Left kidney (tissue), 2 donors: ENCODE data around the gene OSBPL1A. TPM values are rescaled to one million over a fixed set of nuclear protein-coding genes. Genes with fewer than 3 reads are reported as not detected.

Experiments
- DNase-seq: peaks from one replicate; pipeline ENCODE4 v3.0.0-alpha.2; 2013
- polyA plus RNA-seq: library from polyadenylated mRNA; unstranded; fragments of 120-200 nt; gene quantifications from one replicate; pipeline ENCODE4 v1.2.1, GENCODE V29; 2013; ENCODE audit not compliant: insufficient read length

Gene OSBPL1A
- polyA plus RNA-seq, 1 donor, result 58.0 TPM

DNA sequence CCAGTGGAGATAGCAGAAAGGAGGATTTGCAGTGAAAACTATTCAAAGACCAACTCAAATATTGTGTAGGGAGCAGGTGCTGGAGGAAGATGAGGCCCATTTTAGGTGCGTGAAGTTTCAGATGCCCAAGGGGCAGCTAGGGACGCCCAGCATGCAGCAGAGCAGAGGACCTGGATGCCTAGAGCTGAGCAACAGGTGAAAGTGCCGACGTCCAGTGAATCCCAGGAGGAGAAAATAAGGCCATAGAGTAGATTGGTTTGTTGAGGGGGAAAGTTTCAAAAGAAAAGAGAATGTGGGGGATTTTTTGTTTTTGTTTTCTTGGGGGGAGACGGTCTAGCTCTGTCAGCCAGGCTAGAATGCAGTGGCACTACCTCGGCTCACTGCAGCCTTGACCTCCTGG lies 53.1 kb downstream of the OSBPL1A start:
- DNase-seq, result no peak

DNA sequence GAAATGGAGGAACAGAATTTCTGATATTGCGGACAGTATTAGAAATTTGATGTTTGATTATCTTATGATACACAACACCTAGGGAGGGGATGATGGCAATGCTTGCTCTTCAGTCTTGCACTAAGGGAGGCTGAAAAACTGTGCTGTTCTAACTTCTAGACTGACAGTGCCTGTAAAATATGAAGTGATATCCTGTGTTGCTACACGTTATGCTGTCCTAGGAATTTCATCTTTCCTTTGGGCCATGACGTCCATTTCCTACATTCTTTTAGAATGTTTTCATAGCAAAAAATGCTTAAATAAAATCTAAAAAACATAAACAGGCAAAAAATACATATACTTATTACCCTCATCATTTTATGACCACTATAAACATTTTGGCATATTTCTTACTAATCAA lies 55.3 kb downstream of the OSBPL1A start:
- DNase-seq, result no peak

DNA sequence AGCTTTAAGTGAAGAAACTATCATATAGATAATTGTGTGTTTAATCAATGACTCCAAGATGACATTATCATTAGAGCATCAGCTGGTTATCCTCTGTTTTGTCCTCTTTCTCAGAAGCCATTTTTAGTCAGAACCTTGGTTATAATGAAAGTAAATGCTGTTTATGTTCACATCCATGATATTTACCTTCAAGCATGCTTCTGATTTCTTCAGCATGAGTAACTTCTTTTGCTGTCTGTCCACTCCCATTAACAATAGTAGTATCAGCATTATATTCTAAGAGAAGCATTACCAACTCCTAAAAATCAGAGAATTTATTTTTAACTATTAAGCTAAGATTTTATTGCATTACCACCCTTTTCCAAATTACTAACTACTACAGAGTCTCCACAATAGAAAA lies 56.3 kb downstream of the OSBPL1A start:
- DNase-seq, result no peak

DNA sequence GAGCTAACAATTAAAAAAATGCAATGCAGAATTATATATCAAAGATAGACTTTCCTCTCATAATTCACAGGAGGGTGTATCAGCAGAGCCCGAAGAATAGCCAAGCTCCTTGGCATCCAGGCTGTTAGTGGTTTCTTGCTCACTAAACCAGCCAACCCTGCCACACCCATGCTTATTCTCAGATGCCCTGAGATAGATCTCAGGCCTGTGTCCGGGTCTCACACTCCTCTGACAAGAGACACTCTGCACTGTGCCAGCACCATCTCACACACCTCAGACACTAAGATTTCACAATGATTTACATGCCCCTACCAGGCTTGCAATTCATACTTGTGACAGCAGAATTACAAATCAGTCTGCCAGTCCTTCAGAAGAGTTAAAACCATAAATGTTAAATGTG lies 64.5 kb downstream of the OSBPL1A start:
- DNase-seq, result no peak

DNA sequence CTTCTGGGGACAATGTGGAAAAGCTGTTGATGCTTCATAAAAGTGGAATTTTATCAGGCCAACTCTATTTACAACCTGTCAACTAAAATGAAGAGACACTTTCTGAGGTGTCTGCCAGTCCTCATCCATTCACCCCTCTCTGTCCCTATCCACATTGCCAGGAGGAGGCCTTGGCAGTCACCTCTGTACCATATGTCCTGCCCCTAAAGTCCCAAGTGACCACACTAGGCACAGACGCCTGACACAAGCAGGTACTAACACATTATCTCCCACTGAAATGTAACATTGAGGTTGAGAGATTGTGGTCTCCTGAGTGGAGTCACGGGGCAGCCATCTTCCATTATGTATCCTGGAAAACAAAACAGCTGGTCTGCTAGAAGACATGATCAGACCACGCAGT lies 71.4 kb downstream of the OSBPL1A start:
- DNase-seq, result no peak

DNA sequence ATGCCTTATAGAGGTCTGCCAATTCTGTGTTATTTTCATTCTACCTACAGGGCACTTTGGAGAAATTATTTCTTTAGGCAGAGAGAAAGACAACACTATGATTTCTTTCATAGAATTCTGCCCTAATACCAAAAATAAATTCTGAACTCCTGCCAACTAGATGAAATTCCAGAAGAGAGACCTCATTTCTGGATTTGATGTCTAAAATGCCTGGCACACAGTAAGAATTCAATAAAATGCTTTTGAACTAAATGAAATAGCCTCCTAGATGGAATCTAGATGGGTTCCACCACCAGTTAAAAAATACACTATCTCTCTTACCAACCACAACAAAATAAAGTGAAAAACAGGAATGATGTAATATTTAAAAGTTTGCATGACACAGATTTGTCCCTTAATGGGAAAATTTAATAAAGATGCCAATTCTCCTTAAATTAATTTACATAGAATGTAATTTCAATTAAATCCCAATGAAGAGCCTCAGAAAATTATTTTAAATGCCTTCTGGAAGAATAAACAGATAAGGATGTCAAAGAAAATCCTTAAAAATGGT lies 75.0 kb downstream of the OSBPL1A start:
- DNase-seq, result no peak

DNA sequence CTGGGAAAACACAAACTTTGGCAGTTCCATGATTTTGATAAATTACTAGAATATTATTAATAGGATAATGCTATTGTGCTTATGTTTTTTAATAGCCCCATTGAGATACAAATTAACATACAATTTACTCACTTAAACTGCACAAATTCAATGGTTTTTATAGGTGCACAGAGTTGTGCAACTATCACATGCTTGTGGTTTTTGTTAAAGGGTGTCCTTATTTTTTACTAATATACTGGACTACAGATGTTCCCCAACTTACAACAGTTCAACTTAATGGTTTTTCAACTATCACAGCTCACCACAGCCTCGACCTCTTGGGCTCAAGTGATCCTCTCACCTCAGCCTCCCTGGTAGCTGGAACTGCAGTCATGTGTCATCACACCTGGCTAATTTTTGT lies 76.6 kb downstream of the OSBPL1A start:
- DNase-seq, result no peak

DNA sequence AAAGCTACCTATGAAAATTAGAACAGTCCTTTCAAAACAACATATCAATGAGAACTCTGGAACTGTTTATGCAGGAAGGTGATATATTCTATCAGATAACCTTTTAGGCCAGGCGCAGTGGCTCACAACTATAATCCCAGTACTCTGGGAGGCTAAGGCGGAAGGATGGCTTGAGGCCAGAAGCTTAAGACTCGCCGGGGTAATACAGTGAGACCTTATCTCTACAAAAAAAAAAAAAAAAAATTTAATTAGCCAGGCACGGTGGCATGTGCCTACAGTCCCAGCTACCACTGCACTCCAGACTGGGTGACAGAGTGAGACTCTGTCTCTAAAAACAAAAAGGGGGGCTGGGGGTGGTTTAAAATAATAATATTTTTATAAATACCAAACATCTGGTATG lies 77.9 kb downstream of the OSBPL1A start:
- no peak for DNase-seq

DNA sequence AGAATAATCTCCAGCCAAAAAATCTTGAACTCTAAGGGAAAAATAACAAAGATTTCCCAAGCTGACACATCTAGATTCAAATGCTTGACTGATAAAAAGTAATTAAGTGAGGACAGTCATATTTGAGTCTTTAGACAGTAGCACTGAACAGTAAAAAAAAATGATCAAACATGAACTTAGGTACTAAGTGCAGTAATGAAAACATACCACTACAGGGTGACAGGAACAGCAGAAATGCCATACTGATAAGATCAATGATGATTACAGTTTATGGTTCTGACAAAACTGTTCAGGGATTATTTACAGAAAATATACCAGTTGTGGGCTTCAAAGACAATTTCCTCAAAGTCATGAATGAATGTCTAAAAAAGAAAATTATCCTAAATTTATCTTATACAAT lies 80.3 kb downstream of the OSBPL1A start:
- no peak for DNase-seq

DNA sequence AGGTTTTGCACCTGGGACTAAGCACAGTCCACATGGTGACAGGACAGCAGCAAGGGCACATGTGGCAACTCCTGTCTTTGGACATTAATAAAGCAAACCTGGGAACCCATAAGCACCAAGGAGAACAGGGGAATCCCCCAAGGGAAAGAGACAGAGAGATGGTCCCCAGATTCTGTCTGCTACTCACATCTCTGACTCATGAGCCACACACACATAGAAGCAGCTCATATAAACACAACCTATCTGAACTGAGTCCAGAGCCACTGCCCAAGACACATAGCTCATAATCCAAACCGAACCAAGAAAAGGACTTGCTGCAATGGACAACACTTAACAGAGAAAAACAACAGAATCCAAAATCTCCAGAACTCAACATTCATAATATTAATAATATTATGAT lies 82.5 kb downstream of the OSBPL1A start:
- no peak for DNase-seq

DNA sequence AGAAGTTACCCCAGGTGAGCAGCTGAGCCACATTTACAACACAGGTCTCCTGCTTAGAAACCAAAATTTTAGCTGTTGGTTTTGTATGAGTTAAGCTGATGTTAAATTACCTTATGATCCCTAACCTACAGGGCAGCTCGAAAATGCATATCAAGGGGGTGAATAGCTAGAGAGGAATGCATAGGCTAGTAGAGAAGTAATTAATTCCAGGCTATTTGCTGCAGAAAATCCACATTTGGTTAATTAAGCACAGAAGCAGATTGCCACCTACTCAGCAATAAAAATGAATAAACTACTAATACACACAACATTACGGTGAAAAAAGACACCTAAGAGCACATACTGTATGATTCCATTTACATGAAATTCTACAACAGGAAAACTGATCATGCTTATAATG lies 91.4 kb downstream of the OSBPL1A start:
- no peak for DNase-seq

DNA sequence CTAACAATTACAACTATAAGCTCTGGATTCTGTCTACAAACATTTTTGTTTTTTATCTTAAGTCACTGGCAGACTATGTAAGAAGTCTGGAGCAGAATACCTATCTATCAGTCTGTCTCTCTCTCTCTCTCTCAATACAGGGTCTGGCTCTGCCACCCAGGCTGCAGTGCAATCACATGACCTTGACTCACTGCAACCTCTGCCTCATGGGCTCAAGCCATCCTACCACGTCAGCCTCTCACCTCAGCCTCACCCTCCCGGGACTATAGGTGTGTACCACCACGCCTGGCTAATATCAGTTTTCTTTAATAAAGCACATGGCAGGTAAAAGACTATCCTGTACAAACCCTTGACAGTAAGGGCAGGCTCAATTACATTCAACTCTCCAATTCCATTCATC lies 96.9 kb downstream of the OSBPL1A start:
- no peak for DNase-seq

DNA sequence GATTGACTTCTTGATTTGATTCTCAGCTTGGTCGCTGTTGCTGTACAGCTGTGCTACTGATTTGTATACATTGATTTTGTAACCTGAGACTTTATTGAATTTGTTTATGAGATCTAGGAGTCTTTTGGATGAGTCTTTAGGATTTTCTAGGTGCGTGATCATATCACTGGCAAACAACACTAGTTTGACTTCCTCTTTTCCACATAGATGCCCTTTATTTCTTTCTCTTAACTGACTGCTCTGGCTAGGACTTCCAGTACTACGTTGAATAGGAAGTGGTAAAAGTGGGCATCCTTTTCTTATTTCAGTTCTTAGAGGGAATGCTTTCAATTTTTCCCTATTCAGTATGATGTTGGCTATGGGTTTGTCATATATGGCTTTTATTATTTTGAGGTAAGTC lies 101.3 kb downstream of the OSBPL1A start:
- no peak for DNase-seq

DNA sequence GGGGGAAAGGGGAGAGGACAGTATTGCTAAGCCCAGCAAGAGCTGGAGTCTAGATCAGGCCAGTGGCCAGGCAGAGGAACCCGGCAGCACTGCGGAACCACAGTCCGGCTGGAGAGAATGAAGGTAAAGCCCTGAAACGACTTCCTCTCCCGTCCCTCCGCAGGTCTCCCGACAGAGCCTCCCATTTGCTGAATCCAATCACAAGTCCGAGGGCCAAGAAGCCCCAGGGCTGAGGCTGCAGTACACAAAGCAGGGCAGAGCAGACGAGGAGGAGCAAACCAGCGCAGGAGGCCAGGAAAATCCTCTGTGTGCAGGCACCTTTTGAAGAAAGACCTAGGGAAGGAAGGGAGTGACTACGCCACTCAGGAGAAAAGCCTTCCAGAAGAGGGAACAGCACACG lies 104.4 kb downstream of the OSBPL1A start:
- no peak for DNase-seq

DNA sequence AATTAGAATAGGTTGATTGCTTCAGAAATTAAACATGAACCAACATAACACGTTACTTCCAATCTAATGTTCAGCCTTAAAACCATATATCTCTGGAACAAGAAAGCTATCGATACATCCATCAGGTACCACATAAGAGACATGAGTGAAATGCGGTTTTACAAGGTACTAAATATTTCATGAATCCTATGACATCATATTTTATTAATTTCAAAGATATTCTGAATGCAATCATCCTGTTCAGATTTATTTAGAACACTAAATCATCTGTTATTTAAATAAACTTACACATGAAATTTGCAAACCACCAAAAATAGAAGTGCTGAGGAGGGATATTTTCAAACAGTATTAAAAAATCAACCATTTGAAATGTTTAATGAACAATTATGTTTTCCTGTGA lies 119.0 kb downstream of the OSBPL1A start:
- no peak for DNase-seq

DNA sequence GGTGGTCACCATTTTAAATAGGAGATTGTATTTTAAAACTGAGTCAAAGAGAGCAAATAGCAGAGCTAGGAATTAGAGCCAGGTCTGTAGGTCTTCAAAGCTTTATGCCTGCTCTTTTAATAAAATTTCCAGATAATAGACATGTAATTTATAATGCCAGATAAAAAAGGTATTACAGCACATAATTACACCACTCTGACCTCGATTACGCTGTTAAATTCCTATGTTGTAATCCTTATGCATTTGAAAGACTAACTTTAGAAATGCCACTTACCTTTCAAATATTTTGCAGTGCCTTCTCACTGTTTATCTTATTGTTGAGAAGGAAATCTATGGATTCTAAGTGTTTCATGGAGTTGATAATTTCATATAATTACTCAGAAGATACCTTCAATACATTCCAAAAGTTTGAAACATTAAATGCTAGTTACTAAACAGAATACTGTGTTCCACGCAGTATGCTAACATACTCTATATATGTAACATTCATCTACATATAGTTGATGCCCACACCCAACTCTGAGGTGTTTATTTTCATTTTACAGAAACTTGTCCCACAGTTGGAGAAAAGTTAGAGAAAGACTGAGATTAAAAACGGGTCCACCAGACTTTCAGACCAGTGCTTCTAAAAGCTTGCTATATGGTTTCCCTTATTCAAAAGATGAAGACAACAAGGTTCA lies 120.0 kb downstream of the OSBPL1A start:
- no peak for DNase-seq

DNA sequence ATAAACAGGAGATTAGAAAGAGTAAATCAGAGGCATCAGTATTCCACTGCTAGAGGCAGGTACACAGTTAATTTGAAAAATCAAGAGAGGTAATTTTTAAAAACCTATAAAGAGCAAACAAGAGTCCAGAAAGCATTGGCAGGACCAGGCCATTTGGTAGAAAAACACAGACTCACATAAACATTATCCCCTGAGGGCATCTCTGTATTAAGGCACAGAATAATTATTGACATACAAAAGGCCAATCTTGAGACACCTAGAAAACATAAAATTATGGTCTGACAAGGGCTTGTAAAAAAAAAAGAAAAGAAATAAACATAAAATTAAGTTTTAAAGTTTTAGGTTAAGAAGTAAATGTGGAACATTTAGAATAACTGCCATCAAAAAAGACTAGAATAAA lies 120.6 kb downstream of the OSBPL1A start:
- DNase-seq, result no peak

DNA sequence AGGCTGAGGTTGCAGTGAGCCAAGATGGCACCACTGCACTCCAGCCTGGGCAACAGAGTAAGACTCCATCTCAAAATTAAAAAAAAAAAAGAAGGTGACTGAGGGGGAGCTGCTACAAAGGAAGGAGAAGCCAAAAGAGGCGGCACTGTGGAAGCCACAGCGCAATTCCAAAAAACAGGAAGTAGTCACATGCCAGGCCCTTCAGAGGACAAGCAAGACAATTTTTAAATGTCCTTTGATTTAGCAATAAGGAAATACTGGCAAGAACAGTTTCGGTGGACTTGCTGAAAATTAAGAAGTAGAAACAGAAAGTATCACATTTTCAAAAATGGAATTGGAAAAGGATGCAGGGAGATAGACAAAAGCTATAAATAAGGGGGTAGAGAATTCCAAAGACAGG lies 122.8 kb downstream of the OSBPL1A start:
- DNase-seq, result no peak

DNA sequence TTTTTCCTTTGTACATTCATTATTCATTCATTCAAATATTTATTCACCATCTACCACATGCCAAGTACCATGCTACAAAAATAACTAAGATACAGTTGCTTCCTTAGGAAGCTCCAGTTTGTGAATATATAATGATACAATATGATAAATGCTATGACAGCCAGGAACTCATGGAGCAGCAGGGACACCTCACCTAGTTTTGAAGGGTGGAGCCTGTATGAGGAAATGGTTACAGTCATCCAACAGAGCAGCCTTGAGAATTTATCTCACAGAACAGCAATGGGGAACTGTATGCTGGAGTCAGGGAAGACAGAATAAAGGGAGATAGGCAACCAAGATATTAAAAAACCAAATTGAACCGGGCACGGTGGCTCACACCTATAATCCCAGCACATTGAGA lies 124.0 kb downstream of the OSBPL1A start:
- DNase-seq, result no peak

DNA sequence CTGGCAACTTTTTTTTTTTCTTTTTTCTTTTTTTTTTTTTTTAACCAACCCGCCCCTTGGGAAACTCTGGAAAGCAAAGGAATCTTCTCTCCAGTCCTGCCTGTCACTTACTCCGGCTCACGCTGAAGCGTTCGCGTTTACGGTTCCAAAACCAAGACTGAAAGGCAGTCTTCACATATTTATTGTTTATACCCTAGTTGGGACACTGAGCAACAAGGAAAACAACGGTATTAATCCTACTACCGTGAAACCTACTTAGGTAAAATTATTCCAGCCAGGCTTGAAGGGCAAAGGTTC lies 125.4 kb downstream of the OSBPL1A start:
- DNase-seq, result no peak

DNA sequence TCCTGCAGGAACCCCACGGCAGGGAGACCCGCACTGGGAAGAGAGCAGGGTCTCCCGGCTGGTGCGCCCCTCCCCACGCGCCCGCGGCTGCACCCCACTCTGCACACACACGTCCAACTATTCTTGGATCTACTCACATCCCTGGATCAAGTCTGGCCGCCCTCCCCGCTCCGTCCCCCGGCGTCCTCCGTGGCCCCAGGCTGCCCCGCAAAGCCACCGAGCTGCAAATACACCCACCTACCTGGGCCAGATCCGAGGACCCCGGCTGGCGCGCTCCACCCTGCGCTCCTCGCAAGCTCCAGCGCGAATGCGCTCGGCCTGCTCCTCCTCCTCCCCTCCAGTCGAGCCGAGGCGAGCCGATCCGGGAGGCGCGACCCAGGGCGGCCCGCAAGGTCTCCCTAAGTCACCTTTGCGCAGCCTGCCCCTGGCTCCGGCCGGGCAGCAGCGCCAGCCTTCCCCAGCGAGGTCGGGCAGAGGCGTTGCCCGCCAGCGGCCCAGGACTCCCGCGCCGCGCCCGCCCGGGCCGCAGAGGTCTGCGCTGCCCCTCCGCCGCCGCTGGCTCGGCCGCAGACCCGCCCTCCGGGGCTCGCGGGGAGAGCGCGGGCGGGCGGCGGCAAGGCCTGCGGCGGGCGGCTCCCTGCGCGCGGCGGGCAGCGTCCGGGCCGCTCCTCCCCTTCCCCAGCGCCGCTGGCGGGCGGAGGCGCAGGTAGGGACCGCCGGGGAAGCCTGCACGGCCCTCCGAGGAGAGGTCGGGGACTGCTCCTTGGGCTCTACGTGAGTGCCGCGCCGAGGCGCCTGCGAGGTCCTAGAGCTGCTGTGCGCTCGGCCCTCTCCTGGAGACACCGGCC lies 126.0 kb downstream of the OSBPL1A start:
- peak; percentile 71 for DNase-seq

DNA sequence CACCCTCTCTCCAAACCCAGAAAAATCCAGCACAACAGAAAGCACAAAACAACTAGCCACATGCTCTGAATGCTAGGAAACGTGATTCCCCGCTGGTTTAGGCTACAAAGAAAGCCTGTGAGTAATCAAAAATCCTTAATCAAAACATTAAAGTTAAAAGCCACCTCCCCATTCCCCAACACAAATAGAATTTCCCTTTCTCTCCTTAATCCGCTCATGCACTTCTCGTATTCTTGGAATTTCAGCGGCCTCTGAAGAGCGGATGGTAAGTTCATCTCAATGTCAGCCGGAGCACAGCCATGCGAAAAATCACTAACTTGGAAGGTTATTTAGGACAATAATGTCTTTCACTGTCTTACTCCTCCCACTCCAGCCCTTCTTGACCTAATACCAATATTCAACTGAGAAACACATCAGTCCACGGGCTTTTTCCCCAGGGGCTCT lies 126.7 kb downstream of the OSBPL1A start:
- DNase-seq, result peak; percentile 38

DNA sequence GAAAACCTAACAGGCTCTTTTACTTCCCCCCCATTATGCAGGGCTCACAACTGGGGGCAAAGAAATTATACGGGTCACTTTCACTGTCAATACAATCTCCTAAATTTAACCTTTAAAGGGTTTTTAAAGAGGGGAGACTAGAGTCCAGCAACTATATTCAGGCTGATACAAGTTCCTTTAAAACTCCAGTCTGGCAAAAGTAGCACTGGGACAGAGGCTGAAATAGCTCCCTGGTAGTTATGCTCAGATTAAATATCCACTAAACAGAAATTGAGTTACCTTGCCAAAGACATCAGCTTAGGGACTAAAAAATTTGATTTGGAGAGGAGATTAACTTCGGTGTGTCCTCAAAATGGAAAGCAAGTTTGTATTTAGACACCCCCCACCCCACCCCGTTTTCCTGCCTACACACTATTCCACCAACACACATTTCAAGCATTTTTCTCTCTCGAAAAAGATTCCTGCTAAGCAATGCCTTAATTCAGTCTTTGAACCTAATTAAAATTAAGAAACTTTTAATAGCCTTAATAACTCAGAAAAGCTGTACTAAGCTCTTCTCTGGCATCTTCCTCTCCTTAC lies 127.2 kb downstream of the OSBPL1A start:
- peak; percentile 6 for DNase-seq
